Fibroblast of skin of abdomen (primary cell): ENCODE measurements around the gene CNIH1.
"Not testable (repeated sequence)": the region's sequence is repeated elsewhere in the genome, so short reads cannot be mapped to it uniquely, and the experiment has no call there.

Experiments
- DNase-seq: peaks from one replicate; pipeline ENCODE4 v3.0.0-alpha.2; 2013

CNIH1 gene

DNA sequence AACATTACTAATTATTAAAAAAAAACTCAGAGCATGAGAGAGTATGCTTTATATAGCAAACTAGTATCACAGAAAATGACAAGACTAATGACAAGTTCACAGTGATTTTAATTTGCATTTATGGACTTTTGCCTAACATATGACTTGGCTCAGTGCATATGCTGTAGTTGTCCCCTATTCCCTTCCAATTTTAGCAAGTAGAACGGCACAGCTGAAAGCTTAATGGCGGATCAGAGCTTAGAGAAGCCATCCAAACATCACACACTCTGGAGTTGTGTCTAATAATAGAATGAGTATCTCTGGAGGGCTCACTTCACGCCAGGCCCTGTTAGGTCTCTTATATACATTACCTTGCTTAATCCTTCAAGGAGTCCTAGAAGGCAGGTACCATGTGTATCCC is 13.3 kb downstream of the CNIH1 start:
- no peak for DNase-seq

DNA sequence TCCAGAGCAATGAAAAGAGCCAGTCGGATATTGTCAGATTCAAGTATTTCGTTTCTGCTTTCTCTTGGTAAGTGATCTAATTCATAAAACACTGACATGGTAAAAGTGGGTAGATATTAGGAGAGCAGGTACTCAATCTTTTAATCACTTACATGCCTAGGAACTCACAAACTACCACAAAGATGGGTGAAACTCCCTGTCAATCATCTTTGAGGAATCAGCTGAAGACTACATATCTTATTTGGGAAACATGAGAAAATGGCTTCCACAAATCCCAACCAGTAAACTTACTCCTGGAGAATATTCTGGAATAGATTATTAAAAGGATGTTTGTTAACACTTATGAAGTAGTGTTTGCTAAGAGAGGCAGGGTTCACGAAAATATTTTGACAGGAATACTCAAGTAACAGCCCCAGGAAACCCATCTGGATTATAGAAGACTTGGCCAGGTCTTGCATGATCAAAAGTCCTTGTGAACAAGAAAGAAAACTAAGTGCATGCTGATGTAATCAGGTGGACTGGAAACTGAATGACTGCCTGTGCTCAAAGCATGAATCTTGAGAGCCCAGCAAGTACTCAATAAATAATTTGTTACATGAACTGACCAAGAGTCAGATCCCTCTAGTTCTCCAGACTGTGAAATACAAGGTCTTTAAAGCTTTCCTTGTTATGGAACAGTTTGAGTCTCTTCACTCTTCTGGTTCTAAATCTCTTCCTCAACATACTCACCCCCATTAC is 15.5 kb downstream of the CNIH1 start:
- DNase-seq, result no peak

DNA sequence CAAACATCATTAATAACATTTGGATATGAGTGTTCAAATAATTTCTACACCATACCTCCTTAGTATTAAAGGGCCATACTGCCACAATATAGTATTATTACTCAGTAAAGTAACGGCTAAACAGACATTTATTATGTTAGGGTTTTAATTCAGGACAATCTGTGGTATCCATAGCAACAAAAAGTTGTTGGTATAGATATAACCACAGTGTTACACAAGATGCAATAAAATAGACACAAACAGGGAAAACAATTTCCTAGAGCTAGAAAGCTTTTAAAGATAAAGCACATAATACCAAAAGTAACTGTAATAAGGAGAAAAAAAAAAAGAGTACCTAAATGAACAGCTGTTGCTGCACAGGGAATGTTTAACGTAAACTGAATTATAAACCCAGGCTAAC is 16.1 kb downstream of the CNIH1 start:
- no peak for DNase-seq

DNA sequence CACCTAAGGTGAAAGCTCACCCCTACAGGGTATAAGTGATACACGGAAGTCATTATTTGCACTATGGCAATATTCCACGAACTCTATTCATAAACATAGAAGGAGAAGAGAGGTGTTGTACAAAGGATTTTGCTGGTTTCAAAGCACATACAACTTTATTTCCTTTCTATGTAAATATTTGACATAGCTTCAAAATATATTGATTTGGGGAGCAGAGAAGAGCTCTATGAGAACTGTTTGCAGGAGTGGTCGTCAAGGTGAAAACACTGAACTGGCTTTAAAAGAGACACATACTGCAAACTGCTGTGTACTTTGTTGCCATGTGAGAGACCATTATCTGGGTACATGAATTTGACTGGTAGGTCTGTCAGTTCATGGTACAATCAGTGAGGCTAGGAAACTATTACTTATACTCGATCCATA is 16.7 kb downstream of the CNIH1 start:
- no peak for DNase-seq

DNA sequence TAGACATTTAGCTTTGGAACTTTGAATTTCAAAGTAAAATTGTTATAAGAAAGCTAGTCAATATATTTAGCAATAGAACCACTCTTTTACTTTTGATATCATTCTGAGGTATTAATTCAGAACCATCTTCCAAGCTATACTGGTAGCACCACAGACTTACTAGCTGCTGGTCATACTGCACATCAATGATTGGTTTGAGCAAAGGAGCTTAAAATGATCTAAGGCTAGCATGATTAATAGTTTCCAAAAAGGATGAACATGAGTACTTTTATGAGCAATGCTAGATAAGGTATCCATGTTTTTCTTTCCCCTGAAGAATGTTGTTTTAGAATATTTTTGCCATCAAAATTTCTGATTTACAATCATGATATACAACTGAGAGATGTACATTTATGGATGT is 17.2 kb downstream of the CNIH1 start:
- DNase-seq, result no peak

DNA sequence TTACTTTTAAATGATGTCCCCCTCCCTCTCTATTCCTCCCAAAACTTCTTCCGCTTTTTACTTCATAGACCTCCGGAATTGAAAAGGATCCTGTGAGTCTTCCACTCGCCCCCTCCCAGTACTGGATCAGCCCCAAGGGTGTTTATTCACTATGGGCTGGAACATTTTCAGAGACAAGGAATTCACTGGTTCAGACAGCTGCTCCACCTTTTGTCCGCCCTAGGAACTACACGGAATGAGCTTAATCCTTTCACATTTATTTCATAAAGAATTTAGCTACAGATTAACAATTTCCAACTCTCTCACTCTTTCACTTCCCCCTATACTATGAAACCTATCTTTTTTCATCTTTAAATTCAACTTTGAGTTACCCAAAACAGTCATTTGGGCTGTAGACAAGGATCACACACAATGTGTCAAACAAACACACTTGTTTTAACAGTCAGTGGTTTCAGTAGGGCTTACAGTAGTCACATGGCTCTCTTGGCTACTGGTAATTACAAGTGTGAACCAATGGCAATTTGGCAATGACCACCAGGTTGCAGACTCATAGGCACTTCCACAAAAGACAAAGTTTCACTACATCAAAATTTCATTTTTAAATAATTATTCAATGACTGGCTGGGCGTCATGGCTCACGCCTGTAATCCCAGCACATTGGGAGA is 20.6 kb downstream of the CNIH1 start:
- peak; percentile 37 for DNase-seq

DNA sequence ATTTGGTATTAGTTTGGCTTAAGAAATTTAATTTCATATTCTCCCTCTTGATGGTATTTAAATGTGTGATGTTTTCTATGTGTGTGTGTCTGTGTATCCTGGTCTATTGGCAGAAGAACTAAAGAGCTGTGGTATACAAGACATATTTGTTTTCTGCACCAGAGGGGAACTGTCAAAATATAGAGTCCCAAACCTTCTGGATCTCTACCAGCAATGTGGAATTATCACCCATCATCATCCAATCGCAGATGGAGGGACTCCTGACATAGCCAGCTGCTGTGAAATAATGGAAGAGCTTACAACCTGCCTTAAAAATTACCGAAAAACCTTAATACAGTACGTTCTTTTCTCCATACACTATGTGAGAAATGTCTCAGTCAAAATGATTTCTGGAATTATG is 29.8 kb downstream of the CNIH1 start:
- DNase-seq, result no peak

DNA sequence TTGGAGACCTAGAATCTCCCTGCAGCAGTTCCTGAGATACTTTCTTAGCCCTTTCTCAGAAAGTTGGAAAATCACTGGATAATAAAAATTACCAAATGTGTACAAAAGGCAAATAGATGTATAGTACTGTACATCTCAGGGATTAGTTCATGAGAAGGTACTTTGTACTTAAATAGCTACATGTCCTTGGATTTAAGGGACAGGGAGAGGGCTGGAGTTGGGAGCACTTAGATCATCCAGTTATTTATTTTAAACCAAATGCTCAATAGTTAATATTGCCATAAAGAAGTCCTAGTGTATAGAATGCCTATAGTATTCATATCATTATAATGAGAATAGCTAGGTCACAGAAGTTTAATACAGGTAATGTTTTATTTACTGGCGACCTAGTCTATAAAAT is 31.0 kb downstream of the CNIH1 start:
- DNase-seq, result no peak

DNA sequence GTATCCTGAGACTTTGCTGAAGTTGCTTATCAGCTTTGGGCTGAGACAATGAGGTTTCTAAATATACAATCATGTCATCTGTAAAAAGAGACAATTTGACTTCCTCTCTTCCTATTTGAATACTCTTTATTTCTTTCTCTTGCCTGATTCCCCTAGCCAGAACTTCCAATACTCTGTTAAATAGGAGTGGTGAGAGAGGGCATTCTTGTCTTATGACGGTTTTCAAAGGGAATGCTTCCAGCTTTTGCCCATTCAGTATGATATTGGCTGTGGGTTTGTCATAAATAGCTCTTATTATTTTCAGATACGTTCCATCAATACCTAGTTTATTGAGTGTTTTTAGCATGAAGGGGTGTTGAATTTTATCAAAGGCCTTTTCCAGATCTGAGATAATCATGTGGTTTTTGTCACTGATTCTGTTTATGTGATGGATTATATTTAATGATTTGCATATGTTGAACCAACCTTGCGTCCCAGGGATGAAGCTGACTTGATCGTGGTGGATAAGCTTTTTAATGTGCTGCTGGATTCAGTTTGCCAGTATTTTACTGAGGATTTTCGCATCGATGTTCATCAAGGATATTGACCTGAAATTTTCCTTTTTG is 37.7 kb downstream of the CNIH1 start:
- peak; percentile 59 for DNase-seq

DNA sequence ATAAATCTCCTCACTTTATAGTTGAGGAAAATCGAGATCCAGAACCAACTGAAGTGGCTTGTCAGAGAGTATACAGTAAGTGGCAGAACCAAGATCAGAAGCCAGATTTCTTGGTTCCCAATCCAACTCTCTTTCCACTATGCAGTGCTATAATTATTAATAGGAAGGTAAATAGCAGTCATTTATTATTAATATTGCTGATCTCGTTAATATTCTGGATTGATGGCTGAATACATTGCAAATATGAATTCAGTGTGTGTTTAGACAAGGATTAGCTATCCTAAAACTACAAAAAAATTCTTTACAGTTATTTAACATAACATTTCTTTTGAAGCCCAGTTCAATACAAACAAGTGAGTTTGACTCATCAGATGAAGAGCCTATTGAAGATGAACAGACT is 41.6 kb downstream of the CNIH1 start:
- DNase-seq, result no peak

DNA sequence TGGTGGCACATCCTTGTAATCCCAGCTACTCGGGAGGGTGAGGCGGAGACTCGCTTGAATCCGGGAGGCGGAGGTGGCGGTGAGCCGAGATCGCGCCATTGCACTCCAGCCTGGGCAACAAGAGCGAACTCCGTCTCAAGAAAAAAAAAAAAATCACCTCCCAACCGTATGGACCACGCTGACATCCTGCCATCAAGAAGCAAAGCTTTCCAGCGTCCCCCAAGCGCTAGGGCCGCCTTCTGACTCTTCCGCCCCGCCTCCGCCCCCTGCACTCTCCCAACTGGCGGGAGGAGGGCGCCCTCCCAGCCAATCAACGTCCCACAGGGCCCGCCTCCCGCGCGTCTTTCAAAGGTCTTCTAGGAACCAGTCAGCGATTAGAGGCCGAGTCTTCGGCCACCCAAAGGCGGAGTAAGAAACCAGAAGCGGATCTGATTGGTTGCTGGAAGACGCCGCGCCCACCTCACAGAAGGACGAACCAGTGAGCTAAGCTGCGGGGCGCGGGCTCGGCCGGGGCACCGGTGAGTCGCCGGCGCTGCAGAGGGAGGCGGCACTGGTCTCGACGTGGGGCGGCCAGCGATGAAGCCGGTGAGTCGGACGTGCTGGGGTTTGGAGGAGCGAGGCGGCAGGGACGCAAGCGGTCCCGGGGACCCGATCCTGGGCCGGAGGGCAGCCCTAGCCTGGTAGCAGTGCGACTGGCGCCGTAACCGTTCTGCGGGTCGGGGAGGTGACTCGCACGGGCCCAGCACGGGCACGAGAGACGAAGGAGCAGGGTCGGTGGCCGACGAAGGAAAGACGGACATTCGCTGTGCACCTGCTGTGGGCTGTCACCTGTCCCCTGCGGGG is 44.5 kb downstream of the CNIH1 start, which contains the start of gene CDKN3:
Gene CDKN3, plus strand, starts transcription at position 515 of the 843 bp plus-strand sequence. Its CDS starts 62 bp downstream, at position 577.
- DNase-seq, result peak; percentile 99

DNA sequence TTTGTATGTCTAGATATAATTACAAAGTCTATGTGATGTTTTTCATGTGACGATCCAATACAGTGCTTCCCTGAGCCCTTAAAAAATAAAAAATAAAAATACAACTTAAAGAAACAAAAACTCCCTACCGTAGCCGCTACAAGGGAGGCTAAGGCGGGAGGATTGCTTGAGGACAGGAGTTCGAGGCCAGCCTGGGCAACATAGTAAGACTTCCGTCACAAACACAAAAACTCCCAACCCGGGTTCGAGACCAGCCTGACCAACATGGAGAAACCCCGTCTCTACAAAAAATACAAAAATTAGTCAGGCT is 45.0 kb downstream of the CNIH1 start:
- no peak for DNase-seq

DNA sequence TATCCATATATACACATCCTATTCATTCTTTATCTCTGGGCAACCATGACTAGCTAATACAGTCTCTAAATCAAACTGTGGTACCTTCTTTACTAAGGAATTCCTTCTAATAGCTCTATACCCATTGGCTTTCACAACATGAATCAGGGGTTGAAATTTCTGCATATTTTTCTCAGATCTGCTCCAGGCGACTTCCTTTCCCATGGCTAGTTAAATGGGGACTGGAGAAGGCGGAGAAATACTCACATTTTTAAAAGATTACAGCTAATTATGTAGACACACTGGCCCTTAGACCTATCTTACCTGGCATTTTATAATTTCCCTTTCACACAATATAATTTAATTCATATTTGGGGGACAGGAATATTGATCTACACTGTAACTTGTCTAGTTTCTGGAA is 45.5 kb downstream of the CNIH1 start:
- DNase-seq, result no peak

DNA sequence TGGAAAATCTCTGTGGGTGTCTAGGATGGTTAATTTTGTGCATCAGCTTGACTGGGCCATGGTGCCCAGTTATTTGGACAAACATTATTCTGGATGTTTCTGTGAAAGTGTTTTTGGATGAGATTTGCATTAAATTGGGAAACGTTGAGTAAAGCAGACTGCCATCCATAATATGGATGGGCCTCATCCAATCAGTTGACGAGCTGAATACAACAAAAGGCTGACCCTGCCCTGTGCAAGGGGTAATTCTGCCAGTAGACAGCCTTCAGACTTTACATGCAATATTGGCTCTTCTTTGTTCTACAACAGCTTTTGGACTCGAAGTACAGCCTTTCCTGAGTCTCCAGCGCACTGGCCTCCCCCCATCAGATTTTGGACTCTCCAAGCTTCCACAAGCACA is 45.9 kb downstream of the CNIH1 start:
- no peak for DNase-seq

DNA sequence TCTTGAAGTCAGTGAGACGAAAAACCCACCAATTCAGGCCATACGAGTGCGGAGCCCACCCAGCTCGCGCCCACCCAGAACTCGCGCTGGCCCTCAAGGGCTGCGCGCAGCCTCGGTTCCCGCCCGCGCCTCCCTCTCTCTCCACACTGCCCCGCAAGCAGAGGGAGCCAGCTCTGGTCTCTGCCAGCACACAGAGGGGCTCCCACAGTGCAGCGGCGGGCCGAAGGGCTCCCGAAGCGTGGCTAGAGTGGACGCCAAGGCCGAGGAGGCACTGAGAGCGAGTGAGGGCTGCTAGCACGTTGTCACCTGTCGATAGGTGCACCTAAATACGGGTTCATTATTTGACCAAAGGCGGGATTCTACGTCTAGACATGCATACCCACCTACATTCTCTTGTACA is 46.6 kb downstream of the CNIH1 start:
- DNase-seq, result no peak

DNA sequence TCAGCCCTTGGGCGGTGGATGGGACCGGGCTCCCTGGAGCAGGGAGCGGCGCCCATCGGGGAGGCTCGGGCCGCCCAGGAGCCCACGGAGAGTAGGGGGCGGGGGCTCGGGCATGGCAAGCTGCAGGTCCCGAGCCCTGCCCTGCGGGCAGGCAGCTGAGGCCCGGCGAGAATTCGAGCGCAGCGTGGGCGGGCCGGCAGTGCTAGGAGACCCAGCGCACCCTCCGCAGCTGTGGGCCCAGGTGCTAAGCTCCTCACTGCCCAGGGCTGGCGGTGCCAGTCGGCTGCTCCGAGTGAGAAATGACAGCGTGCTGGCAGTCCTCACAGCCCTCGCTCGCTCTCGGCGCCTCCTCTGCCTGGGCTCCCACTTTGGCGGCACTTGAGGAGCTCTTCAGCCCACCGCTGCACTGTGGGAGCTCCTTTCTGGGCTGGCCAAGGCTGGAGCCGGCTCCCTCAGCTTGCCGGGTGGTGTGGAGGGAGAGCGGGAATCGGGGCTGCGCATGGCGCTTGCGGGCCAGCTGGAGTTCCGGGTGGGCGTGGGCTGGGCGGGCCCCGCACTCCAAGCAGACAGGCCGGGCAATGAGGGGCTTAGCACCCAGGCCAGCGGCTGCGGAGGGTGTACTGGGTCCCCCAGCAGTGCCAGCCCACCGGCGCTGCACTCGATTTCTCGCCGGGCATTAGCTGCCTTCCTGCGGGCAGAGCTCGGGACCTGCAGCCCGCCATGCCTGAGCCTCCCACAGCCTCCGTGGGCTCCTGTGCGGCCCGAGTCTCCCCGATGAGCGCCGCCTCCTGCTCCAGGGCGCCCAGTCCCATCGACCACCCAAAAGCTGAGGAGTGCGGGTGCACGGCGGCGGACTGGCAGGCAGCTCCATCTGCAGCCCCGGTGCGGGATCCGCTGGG is 47.9 kb downstream of the CNIH1 start:
- DNase-seq, result not testable (repeated sequence)

DNA sequence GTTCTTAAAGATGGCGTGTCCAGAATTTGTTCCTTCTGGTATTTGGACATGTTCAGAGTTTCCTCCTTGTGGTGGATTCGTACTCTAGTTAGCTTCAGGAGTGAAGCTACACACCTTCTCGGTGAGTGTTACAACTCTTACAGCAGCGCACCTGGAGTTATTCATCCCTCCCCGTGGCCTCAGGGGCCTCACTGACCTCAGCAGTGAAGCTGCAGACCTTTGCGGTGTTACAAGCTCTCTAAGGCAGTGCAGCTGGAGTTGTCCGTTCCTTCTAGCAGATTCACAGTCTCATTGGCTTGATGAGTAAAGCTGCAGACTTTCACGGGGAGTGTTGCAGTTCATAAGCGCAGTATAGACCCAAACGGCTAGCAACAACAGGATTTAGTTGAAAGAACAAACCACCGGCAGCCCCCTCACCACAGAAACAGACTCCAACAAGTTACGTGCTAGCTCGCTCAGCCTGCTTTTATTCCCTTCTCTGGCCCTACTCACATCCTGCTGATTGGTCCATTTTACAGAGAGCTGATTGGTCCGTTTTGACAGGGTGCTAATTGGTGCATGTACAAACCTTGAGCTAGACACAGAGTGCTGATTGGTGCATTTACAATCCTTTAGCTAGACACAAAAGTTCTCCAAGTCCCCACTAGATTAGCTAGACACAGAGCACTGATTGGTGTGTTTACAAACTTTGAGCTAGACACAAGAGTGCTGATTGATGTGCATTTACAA is 48.9 kb downstream of the CNIH1 start:
- no peak for DNase-seq

DNA sequence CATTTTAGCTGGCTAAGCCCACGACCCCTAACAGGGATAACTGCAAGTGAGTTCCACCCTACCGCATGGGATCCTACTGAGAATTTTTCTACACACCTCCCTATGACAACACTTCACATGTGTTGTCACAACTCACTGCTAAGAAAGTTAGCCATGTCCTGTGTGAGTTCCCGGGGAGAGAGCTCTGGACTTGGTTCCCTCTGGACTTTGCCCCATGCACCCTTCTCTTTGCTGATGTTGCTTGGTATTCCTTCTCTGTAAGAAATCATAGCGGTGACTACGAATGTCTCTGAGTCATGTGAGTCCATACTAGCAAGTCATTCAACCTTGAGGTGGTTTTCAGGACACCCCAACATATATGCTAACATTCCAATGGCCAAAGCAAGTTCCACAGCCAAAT is 53.8 kb downstream of the CNIH1 start:
- no peak for DNase-seq

DNA sequence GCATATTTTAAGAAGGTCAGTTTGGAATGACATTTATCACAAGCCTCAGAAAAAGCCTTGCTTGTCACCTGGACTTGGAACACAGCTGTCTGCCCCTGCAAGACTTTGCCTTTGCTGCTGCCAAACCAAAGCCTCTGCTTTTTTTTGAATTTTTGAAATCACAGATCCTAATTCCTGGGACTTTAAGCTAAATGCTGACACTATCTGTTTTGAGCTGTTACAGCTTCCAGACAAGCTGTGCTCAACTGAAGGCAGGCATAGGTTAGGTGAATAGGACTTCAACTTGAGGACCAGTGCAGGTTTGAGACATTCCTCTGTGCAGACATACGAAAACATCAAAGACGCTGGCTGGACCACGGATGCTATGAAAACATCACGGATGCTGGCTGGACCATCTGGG is 55.6 kb downstream of the CNIH1 start:
- no peak for DNase-seq

DNA sequence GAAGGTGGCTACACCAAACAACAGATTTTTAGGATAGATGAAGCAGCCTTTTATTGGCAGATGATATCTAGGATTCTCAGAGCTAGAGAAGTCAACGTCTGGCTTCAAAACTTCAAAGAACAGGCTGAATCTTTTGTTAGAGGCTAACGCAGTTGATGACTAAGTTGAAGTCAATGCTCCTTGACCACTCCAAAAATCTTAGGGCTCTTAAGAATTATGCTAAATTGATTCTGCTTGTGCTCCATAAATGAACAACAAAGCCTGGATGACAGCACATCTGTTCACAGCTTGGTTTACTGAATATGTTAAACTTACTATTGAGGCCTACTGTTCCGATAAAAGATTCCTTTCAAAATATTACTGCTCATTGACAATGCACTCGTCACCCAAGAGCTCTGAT is 57.3 kb downstream of the CNIH1 start:
- peak; percentile 14 for DNase-seq

DNA sequence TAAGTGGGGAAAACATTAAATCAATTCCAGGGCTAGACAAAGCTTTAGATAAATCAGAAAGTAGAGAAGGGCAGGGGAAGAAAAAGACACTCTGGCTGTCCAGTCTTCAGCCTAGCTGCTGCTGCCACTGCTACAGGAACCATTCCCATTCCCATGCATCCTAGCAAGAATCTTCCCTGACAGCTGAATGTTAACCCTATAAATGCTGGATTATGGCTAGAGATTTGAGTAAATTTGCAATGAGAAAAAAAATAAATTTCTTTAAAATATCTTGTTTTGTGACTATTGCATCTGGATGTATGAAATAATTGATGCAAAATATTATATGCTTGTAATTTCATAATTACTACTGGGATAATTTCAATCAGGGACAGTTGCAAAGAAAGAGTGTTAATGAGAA is 59.4 kb downstream of the CNIH1 start:
- DNase-seq, result no peak
